HEK293 (cell line): ENCODE measurements around the gene NAP1L4.

Experiments
- CTCF ChIA-PET: fragments of 350-600 bp; formaldehyde crosslinking; extraction: SDS; loops from one replicate; lab custom pipeline; 2021; ENCODE audit warnings: antibody characterized with exemption; lab: Yijun Ruan, JAX
- POLR2A ChIA-PET: fragments of 300-600 bp; formaldehyde crosslinking; extraction: SDS; loops from one replicate; lab custom pipeline; 2020; ENCODE audit warnings: antibody characterized with exemption, inconsistent platforms; lab: Yijun Ruan, JAX
- H3K27ac ChIP-seq: fragments of 200-500 bp; sonication (Bioruptor generic); 2 replicates; pipeline ENCODE4 v1.5.1; 2014; ENCODE audit warnings: low read depth, low read length, control low read depth, inconsistent platforms; ENCODE audit errors: extremely low read depth
- H3K36me3 ChIP-seq, 2 experiments: fragments of 200-500 bp in 1 of 2; sonication (Bioruptor generic) in 1 of 2; 1 replicate in 1 of 2; 2 replicates in 1 of 2; pipeline ENCODE4 v1.5.1; 2014 to 2017; ENCODE audit warnings: inconsistent platforms in 2 of 2, low read length in 2 of 2; ENCODE audit not compliant: control insufficient read depth in 2 of 2, insufficient read depth in 1 of 2
- H3K4me1 ChIP-seq: fragments of 200-500 bp; sonication (Bioruptor generic); 2 replicates; pipeline ENCODE4 v1.5.1; 2014; ENCODE audit warnings: mild to moderate bottlenecking, low read length, inconsistent platforms; ENCODE audit not compliant: control insufficient read depth, insufficient read depth
- H3K4me3 ChIP-seq: 2 replicates; pipeline ENCODE4 v1.5.1; 2011; ENCODE audit warnings: low read depth, mild to moderate bottlenecking, control low read depth, low read length, moderate library complexity
- H3K9me3 ChIP-seq: fragments of 200-500 bp; sonication (Bioruptor generic); 2 replicates; pipeline ENCODE4 v1.5.1; 2014; ENCODE audit warnings: low read depth, low read length, inconsistent platforms; ENCODE audit not compliant: control insufficient read depth, insufficient read depth
- EGR2 ChIP-seq: fragments of 450-650 bp; formaldehyde crosslinking; IDR thresholded peaks from 2 replicates; pipeline ENCODE4 v1.5.1; 2016; ENCODE audit warnings: low read depth, missing biosample characterization, missing genetic modification characterization
- FEZF1 ChIP-seq: fragments of 450-650 bp; formaldehyde crosslinking; IDR thresholded peaks from 2 replicates; pipeline ENCODE4 v1.5.1; 2016; ENCODE audit warnings: missing biosample characterization, missing genetic modification characterization
- KLF10 ChIP-seq: fragments of 450-650 bp; IDR thresholded peaks from 2 replicates; pipeline ENCODE4 v1.5.1; 2018; ENCODE audit warnings: missing biosample characterization, mild to moderate bottlenecking, missing genetic modification characterization
- OSR2 ChIP-seq: fragments of 450-650 bp; formaldehyde crosslinking; IDR thresholded peaks from 2 replicates; pipeline ENCODE4 v1.5.1; 2016; ENCODE audit warnings: missing biosample characterization, missing genetic modification characterization
- SP7 ChIP-seq: fragments of 450-650 bp; formaldehyde crosslinking; IDR thresholded peaks from 2 replicates; pipeline ENCODE4 v1.5.1; 2016; ENCODE audit warnings: missing biosample characterization, missing genetic modification characterization
- WT1 ChIP-seq: fragments of 450-650 bp; formaldehyde crosslinking; IDR thresholded peaks from 2 replicates; pipeline ENCODE4 v1.5.1; 2016; ENCODE audit warnings: missing biosample characterization, missing genetic modification characterization
- ZBTB48 ChIP-seq: fragments of 450-650 bp; formaldehyde crosslinking; IDR thresholded peaks from 2 replicates; pipeline ENCODE4 v1.5.1; 2016; ENCODE audit warnings: missing biosample characterization, missing genetic modification characterization
- ZFP37 ChIP-seq: fragments of 450-650 bp; formaldehyde crosslinking; IDR thresholded peaks from 2 replicates; pipeline ENCODE4 v1.5.1; 2016; ENCODE audit warnings: missing biosample characterization, missing genetic modification characterization
- ZNF157 ChIP-seq: fragments of 450-650 bp; formaldehyde crosslinking; IDR thresholded peaks from 2 replicates; pipeline ENCODE4 v1.5.1; 2016; ENCODE audit warnings: missing biosample characterization, missing genetic modification characterization
- ZNF2 ChIP-seq: fragments of 450-650 bp; formaldehyde crosslinking; IDR thresholded peaks from 2 replicates; pipeline ENCODE4 v1.5.1; 2016; ENCODE audit warnings: missing biosample characterization, missing genetic modification characterization
- ZNF24 ChIP-seq: fragments of 450-650 bp; formaldehyde crosslinking; IDR thresholded peaks from 2 replicates; pipeline ENCODE4 v1.5.1; 2016; ENCODE audit warnings: missing biosample characterization, missing genetic modification characterization
- ZNF302 ChIP-seq: fragments of 450-650 bp; formaldehyde crosslinking; IDR thresholded peaks from 2 replicates; pipeline ENCODE4 v1.5.1; 2016; ENCODE audit warnings: missing biosample characterization, missing genetic modification characterization, low read depth
- ZNF335 ChIP-seq: fragments of 450-650 bp; formaldehyde crosslinking; conservative IDR thresholded peaks from 2 replicates; pipeline ENCODE4 v1.5.1; 2016; ENCODE audit warnings: missing biosample characterization, missing genetic modification characterization
- ZNF366 ChIP-seq: fragments of 450-650 bp; formaldehyde crosslinking; conservative IDR thresholded peaks from 2 replicates; pipeline ENCODE4 v1.5.1; 2016; ENCODE audit warnings: missing biosample characterization, missing genetic modification characterization
- ZNF37A ChIP-seq: fragments of 450-650 bp; IDR thresholded peaks from 2 replicates; pipeline ENCODE4 v1.5.1; 2018; ENCODE audit warnings: missing biosample characterization, missing genetic modification characterization
- ZNF423 ChIP-seq: fragments of 450-650 bp; formaldehyde crosslinking; IDR thresholded peaks from 2 replicates; pipeline ENCODE4 v1.5.1; 2016; ENCODE audit warnings: missing biosample characterization, missing genetic modification characterization
- ZNF488 ChIP-seq: fragments of 450-650 bp; formaldehyde crosslinking; IDR thresholded peaks from 2 replicates; pipeline ENCODE4 v1.5.1; 2016; ENCODE audit warnings: missing biosample characterization, missing genetic modification characterization
- ZNF510 ChIP-seq: fragments of 450-650 bp; formaldehyde crosslinking; IDR thresholded peaks from 2 replicates; pipeline ENCODE4 v1.5.1; 2018; ENCODE audit warnings: mild to moderate bottlenecking, missing genetic modification characterization, missing biosample characterization; ENCODE audit not compliant: insufficient replicate concordance
- ZNF513 ChIP-seq: fragments of 450-650 bp; IDR thresholded peaks from 2 replicates; pipeline ENCODE4 v1.5.1; 2018; ENCODE audit warnings: missing biosample characterization, missing genetic modification characterization
- ZNF555 ChIP-seq: fragments of 450-650 bp; formaldehyde crosslinking; conservative IDR thresholded peaks from 2 replicates; pipeline ENCODE4 v1.5.1; 2017; ENCODE audit warnings: missing biosample characterization, mild to moderate bottlenecking, missing genetic modification characterization, inconsistent platforms
- ZNF571 ChIP-seq: fragments of 450-650 bp; formaldehyde crosslinking; IDR thresholded peaks from 2 replicates; pipeline ENCODE4 v1.5.0; 2017; ENCODE audit warnings: missing biosample characterization, missing genetic modification characterization
- ZNF624 ChIP-seq: fragments of 450-650 bp; formaldehyde crosslinking; IDR thresholded peaks from 2 replicates; pipeline ENCODE4 v1.5.1; 2017; ENCODE audit warnings: missing biosample characterization, missing genetic modification characterization
- ZNF626 ChIP-seq: fragments of 450-650 bp; sonication (Bioruptor Pico); formaldehyde crosslinking; IDR thresholded peaks from 2 replicates; pipeline ENCODE4 v1.5.1; 2018; ENCODE audit warnings: missing biosample characterization, missing genetic modification characterization, inconsistent platforms
- ZNF654 ChIP-seq: fragments of 450-650 bp; formaldehyde crosslinking; IDR thresholded peaks from 2 replicates; pipeline ENCODE4 v1.5.1; 2016; ENCODE audit warnings: low read depth, missing biosample characterization, missing genetic modification characterization
- ZNF792 ChIP-seq: fragments of 450-650 bp; formaldehyde crosslinking; IDR thresholded peaks from 2 replicates; pipeline ENCODE4 v1.5.1; 2016; ENCODE audit warnings: missing biosample characterization, missing genetic modification characterization
- ZSCAN30 ChIP-seq: fragments of 450-650 bp; IDR thresholded peaks from 2 replicates; pipeline ENCODE4 v1.5.1; 2018; ENCODE audit warnings: missing biosample characterization, mild to moderate bottlenecking, missing genetic modification characterization, moderate library complexity

Gene NAP1L4

GRCh38 chr11:3002871-3003270, 10.7 kb upstream of the NAP1L4 start:
- Histone ChIP-seq H3K4me1 (peaks cover 3% of the 10 kb centered on the region; the same call in 1 of the 2 replicates), H3K9me3 (no peaks in the 10 kb centered on the region), H3K4me3 (no peak overlapping the region), H3K36me3 (peaks cover 0 to 70% of the 10 kb centered on the region in 2 experiments; a peak in 2 of 3 replicates), H3K27ac (no peak overlapping the region)
- POLR2A ChIA-PET, result interaction anchor here (1.5 kb wide), 1 partner anchor 11 kb away, joined by 6 read pairs; the partner anchor contains the start of gene NAP1L4
- TF ChIP-seq OSR2 (tag by site-specific recombination), result no peak
- TF ChIP-seq ZNF624 (tag by site-specific recombination), result no peak
- TF ChIP-seq ZBTB48 (tag by site-specific recombination), result no peak
- TF ChIP-seq ZNF37A, result no peak
- no peak for TF ChIP-seq ZNF654 (tag by site-specific recombination)
- TF ChIP-seq ZNF157 (tag by site-specific recombination), result no peak
- TF ChIP-seq ZNF555, result no peak
- no peak for TF ChIP-seq ZNF423 (tag by site-specific recombination)
- TF ChIP-seq ZFP37 (tag by site-specific recombination), result no peak
- TF ChIP-seq WT1 (tag by site-specific recombination), result no peak
- no peak for TF ChIP-seq ZNF335 (tag by site-specific recombination)
- no peak for TF ChIP-seq SP7
- no peak for TF ChIP-seq ZNF488 (tag by site-specific recombination)
- no peak for TF ChIP-seq EGR2 (tag by site-specific recombination)
- TF ChIP-seq ZNF2 (tag by site-specific recombination), result no peak
- TF ChIP-seq ZSCAN30, result no peak
- no peak for TF ChIP-seq KLF10 (tag by site-specific recombination)
- CTCF ChIA-PET, result no interaction called here

GRCh38 chr11:3002351-3002861, 10.3 kb upstream of the NAP1L4 start:
- H3K36me3 ChIP-seq, result peaks cover 0 to 65% of the 10 kb centered on the region in 2 experiments; a peak in 2 of 3 replicates

More at GRCh38 chr11:3002351-3002861, 10.3 kb upstream of the NAP1L4 start:
- H3K4me1 ChIP-seq, result peaks cover 3% of the 10 kb centered on the region; the same call in 1 of the 2 replicates
- CTCF ChIA-PET, result no interaction called here
- H3K27ac ChIP-seq, result no peak overlapping the region
- no peaks in the 10 kb centered on the region for H3K9me3 ChIP-seq
- H3K4me3 ChIP-seq, result no peak overlapping the region
- POLR2A ChIA-PET, result interaction anchor here (1.5 kb wide), 1 partner anchor 10 kb away, joined by 6 read pairs; the partner anchor contains the start of gene NAP1L4
- no peak for TF ChIP-seq ZNF24 (tag by site-specific recombination)
- TF ChIP-seq ZNF510 (tag by site-specific recombination), result no peak
- no peak for TF ChIP-seq ZNF157 (tag by site-specific recombination)
- no peak for TF ChIP-seq ZNF792 (tag by site-specific recombination)
- TF ChIP-seq ZNF571 (tag by site-specific recombination), result no peak
- TF ChIP-seq FEZF1, result no peak
- no peak for TF ChIP-seq ZNF513
- TF ChIP-seq ZNF366 (tag by site-specific recombination), result no peak
- no peak for TF ChIP-seq ZNF302 (tag by site-specific recombination)
- no peak for TF ChIP-seq EGR2 (tag by site-specific recombination)
- TF ChIP-seq ZNF626 (tag by site-specific recombination), result no peak
